Endothelial cell of umbilical vein (primary cell): Measurements from ENCODE around the gene ZBTB20. TPM values are rescaled to one million over a fixed set of nuclear protein-coding genes. Genes with fewer than 3 reads are reported as not detected.

Source experiments
- BruUV-seq: library from RNA; stranded (reverse); fragments of 400-500 nt; replicated peaks from 2 replicates; lab custom pipeline; 2021; lab: Mats Ljungman, UMichigan
- CTCF ChIA-PET: fragments of 300-600, 350-600 bp; sonication (Branson Sonifier 250); formaldehyde crosslinking; loops from one replicate; lab custom pipeline; 2021; ENCODE audit warnings: antibody characterized with exemption, inconsistent platforms; lab: Charles Lee
- POLR2A ChIA-PET: fragments of 300-600, 350-600 bp; sonication (Branson Sonifier 250); formaldehyde crosslinking; loops from one replicate; lab custom pipeline; 2021; ENCODE audit warnings: antibody characterized with exemption, inconsistent platforms; lab: Charles Lee
- DNase-seq: peaks from one replicate; pipeline ENCODE4 v3.0.0-alpha.2; 2011; ENCODE audit warnings: low read depth, low spot score
- FAIRE-seq: peaks from 2 replicates; lab custom pipeline; 2011; peaks lifted over from hg19 to GRCh38; lab: Jason Lieb, UNC
- H2AFZ ChIP-seq: 2 replicates; pipeline ENCODE4 v1.6.0; 2012; ENCODE audit warnings: low read depth, low read length, control low read depth, inconsistent platforms
- H3K27ac ChIP-seq: 2 replicates; pipeline ENCODE4 v1.5.1; 2011; ENCODE audit warnings: low read depth, mild to moderate bottlenecking, control low read depth, low read length, moderate library complexity; ENCODE audit not compliant: insufficient read depth
- H3K27me3 ChIP-seq, 2 experiments: 2 replicates each; pipeline versions ENCODE4 v1.6.0 to v1.6.1; 2011; ENCODE audit warnings: low read length in 2 of 2, mixed read lengths in 1 of 2; ENCODE audit not compliant: control insufficient read depth in 2 of 2, insufficient read depth in 2 of 2
- H3K36me3 ChIP-seq, 2 experiments: 2 replicates in 1 of 2; 3 replicates in 1 of 2; pipeline ENCODE4 v1.5.1; 2011; ENCODE audit warnings: low read length in 2 of 2, mild to moderate bottlenecking in 1 of 2, moderate library complexity in 1 of 2; ENCODE audit not compliant: control insufficient read depth in 2 of 2, insufficient read depth in 2 of 2; ENCODE audit errors: extremely low read depth in 1 of 2
- H3K4me1 ChIP-seq: 3 replicates; pipeline ENCODE4 v1.5.1; 2011; ENCODE audit warnings: mild to moderate bottlenecking, low read length; ENCODE audit not compliant: control insufficient read depth, insufficient read depth; ENCODE audit errors: extremely low read depth
- H3K4me2 ChIP-seq: 2 replicates; pipeline ENCODE4 v1.6.1; 2011; ENCODE audit warnings: low read length, control low read depth, mixed read lengths; ENCODE audit not compliant: insufficient read depth
- H3K4me3 ChIP-seq, 3 experiments: fragments of 200-600 bp in 1 of 3; sonication (generic), shearing (Covaris generic) in 1 of 3; replicated peaks in 1 of 3; 2 replicates each; pipeline ENCODE4 v1.5.1; 2011 to 2016; ENCODE audit warnings: control low read depth in 3 of 3, low read length in 3 of 3, mild to moderate bottlenecking in 2 of 3, inconsistent platforms in 1 of 3, low read depth in 1 of 3, moderate library complexity in 1 of 3; ENCODE audit not compliant: insufficient read depth in 1 of 3
- H3K79me2 ChIP-seq: 2 replicates; pipeline ENCODE4 v1.6.0; 2012; ENCODE audit warnings: low read length, inconsistent platforms; ENCODE audit not compliant: control insufficient read depth, insufficient read depth
- H3K9ac ChIP-seq: replicated peaks from 2 replicates; pipeline ENCODE3; 2011; ENCODE audit warnings: low read length, control low read depth; ENCODE audit not compliant: insufficient read depth; ENCODE audit errors: extremely low read depth
- H3K9me1 ChIP-seq: replicated peaks from 3 replicates; pipeline ENCODE4 v1.6.0; 2011; ENCODE audit warnings: mild to moderate bottlenecking, low read length; ENCODE audit not compliant: control insufficient read depth, insufficient read depth; ENCODE audit errors: extremely low read depth
- H3K9me3 ChIP-seq: replicated peaks from 2 replicates; pipeline ENCODE4 v1.5.1; 2012; ENCODE audit warnings: low read length, inconsistent platforms; ENCODE audit not compliant: control insufficient read depth, insufficient read depth
- H4K20me1 ChIP-seq: replicated peaks from 2 replicates; pipeline ENCODE3; 2011; ENCODE audit warnings: mild to moderate bottlenecking, low read length; ENCODE audit not compliant: control insufficient read depth, insufficient read depth; ENCODE audit errors: extremely low read depth
- CTCF ChIP-seq, 2 donors: IDR thresholded peaks; 1 replicate in 1 of 2; 2 replicates in 1 of 2; pipeline ENCODE4 v1.5.1; 2011; ENCODE audit warnings: low read length in 2 of 2, mild to moderate bottlenecking in 2 of 2, moderate library complexity in 2 of 2, control low read depth in 1 of 2, inconsistent platforms in 1 of 2, low read depth in 1 of 2; ENCODE audit not compliant: insufficient read depth in 1 of 2; ENCODE audit errors: extremely low read depth in 1 of 2
- EZH2 ChIP-seq: IDR thresholded peaks from 2 replicates; pipeline ENCODE4 v1.6.1; 2012; ENCODE audit warnings: borderline replicate concordance, low read depth, mild to moderate bottlenecking, moderate library complexity, low read length, inconsistent platforms; ENCODE audit not compliant: severe bottlenecking
- FOS ChIP-seq: IDR thresholded peaks from 2 replicates; pipeline ENCODE4 v1.6.1; 2011; ENCODE audit warnings: mild to moderate bottlenecking, low read length, moderate library complexity, borderline replicate concordance; ENCODE audit not compliant: insufficient read depth
- GATA2 ChIP-seq: IDR thresholded peaks from 2 replicates; pipeline ENCODE4 v1.7.0; 2011; ENCODE audit warnings: low read depth, mild to moderate bottlenecking, moderate library complexity, mixed read lengths, low read length; ENCODE audit not compliant: insufficient read length, insufficient read depth
- JUN ChIP-seq: IDR thresholded peaks from 2 replicates; pipeline ENCODE4 v1.6.1; 2011; ENCODE audit warnings: borderline replicate concordance, low read depth; ENCODE audit not compliant: insufficient read length, insufficient read depth
- MAX ChIP-seq: IDR thresholded peaks from 2 replicates; pipeline ENCODE4 v1.6.1; 2011; ENCODE audit not compliant: insufficient read depth, insufficient read length
- MYC ChIP-seq: IDR thresholded peaks from one replicate; pipeline ENCODE4 v1.6.1; 2011; ENCODE audit warnings: mild to moderate bottlenecking, low read depth, low read length
- POLR2A ChIP-seq: IDR thresholded peaks from 2 replicates; pipeline ENCODE4 v1.6.1; 2012; ENCODE audit warnings: low read depth, mild to moderate bottlenecking, control low read depth, low read length
- POLR2AphosphoS5 ChIP-seq: IDR thresholded peaks from 2 replicates; pipeline ENCODE4 v1.6.1; 2012; ENCODE audit warnings: low read depth, mild to moderate bottlenecking, control low read depth, low read length, moderate library complexity; ENCODE audit not compliant: insufficient read depth
- dilution Hi-C: fragments of 300-500 bp; cut with MboI; formaldehyde crosslinking; loops from one replicate; pipeline ENCODE4 v1.15.0; 2019; ENCODE audit warnings: low sequenced_read_pairs; ENCODE audit not compliant: extremely low pct_ligation_motif_present
- intact Hi-C: fragments of 100-400 bp; cut with micrococcal nuclease; formaldehyde crosslinking; loops from one replicate; pipeline ENCODE4 v1.10.0; 2022
- polyA plus RNA-seq, 4 experiments: library from polyadenylated mRNA; depleted of rRNA in 3 of 4; stranded (reverse) in 3 of 4; unstranded in 1 of 4; fragments of >200 nt; gene quantifications; 2 replicates each; pipeline versions ENCODE4 v1.2.1 to v1.2.3, GENCODE V29; 2011 to 2012; ENCODE audit warnings: missing spikeins in 1 of 4
- total RNA-seq: library from RNA; stranded (reverse); gene quantifications from 2 replicates; pipeline ENCODE4 v1.2.3, GENCODE V29; 2021

The ZBTB20 gene
- total and polyA plus RNA-seq, 2 donors (not counting 3 experiments of a cell fraction or from before 2014, with no cell fraction given): 2.1 to 20.5 TPM

- Histone ChIP-seq H2AFZ (no peak overlapping the region), H3K4me3 (no peak overlapping the region), H3K9ac (no peak overlapping the region), H3K4me2 (no peak overlapping the region), H3K9me1 (no peaks in the 10 kb centered on the region), H3K79me2 (no peaks in the 10 kb centered on the region), H3K4me1 (no peaks in the 10 kb centered on the region), H3K27me3 (no peaks in the 10 kb centered on the region), H3K9me3 (no peaks in the 10 kb centered on the region), H4K20me1 (no peaks in the 10 kb centered on the region), H3K27ac (no peak overlapping the region), H3K36me3 (no peaks in the 10 kb centered on the region)
- intact Hi-C loops (no loop called here), dilution Hi-C loops (no loop called here)
- ChIA-PET CTCF (no interaction called here), POLR2A (no interaction called here)
- DNase-seq (no peak), FAIRE-seq (no peak)
- BruUV-seq: no TSS peak
- TF ChIP-seq GATA2 (no peak), CTCF (IDR thresholded peaks at IDR 0.05; ENCODE audit: extremely low read depth in 1 of 2, insufficient read depth in 1 of 2, low read depth in 1 of 2, low read length in 2 of 2) (no peak), EZH2 (no peak)
Observed at GRCh38 chr3:114743746-114744485, 403.2 kb downstream of the ZBTB20 start.

DNA sequence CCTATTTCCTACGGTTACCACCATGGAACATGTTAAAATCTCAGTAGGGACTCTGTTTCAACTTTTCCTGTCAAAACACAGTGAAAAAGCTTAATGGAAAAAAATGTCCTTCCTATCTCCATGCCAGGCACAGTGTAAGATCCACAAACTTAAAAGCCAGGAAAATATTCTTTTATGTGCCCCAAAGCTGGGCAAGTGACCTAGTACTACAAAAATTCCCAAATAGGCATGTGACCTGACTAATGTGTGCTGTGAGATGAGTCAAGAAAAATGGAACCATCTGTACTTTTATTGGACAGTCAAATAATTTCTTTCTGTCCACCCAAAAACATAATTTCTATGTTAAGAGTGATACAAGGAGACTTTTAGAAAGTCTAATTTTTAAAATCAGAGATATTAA, 406.0 kb downstream of the ZBTB20 start:
- FAIRE-seq (no peak), DNase-seq (no peak)
- no peaks in the 10 kb centered on the region for H3K9me1 ChIP-seq
- ChIA-PET POLR2A (no interaction called here), CTCF (no interaction called here)
- no peaks in the 10 kb centered on the region for H4K20me1 ChIP-seq
- H3K79me2 ChIP-seq: no peaks in the 10 kb centered on the region
- no peak overlapping the region for H3K9ac ChIP-seq
- H3K9me3 ChIP-seq: no peaks in the 10 kb centered on the region
- TF ChIP-seq GATA2: no peak
- TF ChIP-seq POLR2A: no peak
- no peak for TF ChIP-seq EZH2
- no peak for TF ChIP-seq POLR2AphosphoS5
- TF ChIP-seq FOS: no peak
- no peak for TF ChIP-seq CTCF (IDR thresholded peaks at IDR 0.05; ENCODE audit: extremely low read depth in 1 of 2, insufficient read depth in 1 of 2, low read depth in 1 of 2, low read length in 2 of 2)
- no peak for TF ChIP-seq MAX
- no peak for TF ChIP-seq JUN
- no peak for TF ChIP-seq MYC
- no peak overlapping the region for H3K27ac ChIP-seq
- no peaks in the 10 kb centered on the region for H3K27me3 ChIP-seq
- no peaks in the 10 kb centered on the region for H3K36me3 ChIP-seq
- dilution Hi-C loops: no loop called here
- H2AFZ ChIP-seq: no peak overlapping the region
- H3K4me3 ChIP-seq: no peak overlapping the region
- no peak overlapping the region for H3K4me2 ChIP-seq
- BruUV-seq: no TSS peak
- H3K4me1 ChIP-seq: no peaks in the 10 kb centered on the region
- intact Hi-C loops: no loop called here
